Hematopoietic multipotent progenitor cell treated with erythropoietin and hydrocortisone succinate and interleukin-3 and kit ligand, for 8 days (in vitro differentiated cells): ENCODE results near the gene G6PC3.

Source experiments
- DNase-seq: peaks from one replicate; pipeline ENCODE4 v3.0.0-alpha.2; 2015

G6PC3 gene

GRCh38 chr17:44062871-44063270, 7.7 kb upstream of the G6PC3 start:
- no peak for DNase-seq

- no peak for DNase-seq
Observed at GRCh38 chr17:44063704-44064639, 6.6 kb upstream of the G6PC3 start.

GRCh38 chr17:44065668-44066203, 4.8 kb upstream of the G6PC3 start:
- peak; percentile 9 for DNase-seq

- DNase-seq: peak; percentile 90
Observed at GRCh38 chr17:44066204-44066930, 4.2 kb upstream of the G6PC3 start, which contains the start of gene LSM12. Gene LSM12 (minus strand): TSS chr17:44066671. CDS start chr17:44066587, 84 bp downstream.

GRCh38 chr17:44067545-44067940, 3.0 kb upstream of the G6PC3 start:
- no peak for DNase-seq

- peak; percentile 63 for DNase-seq
Observed at GRCh38 chr17:44069974-44070454, 521 bp upstream of the G6PC3 start.

GRCh38 chr17:44071198-44071520, 624 bp downstream of the G6PC3 start:
- no peak for DNase-seq

DNA sequence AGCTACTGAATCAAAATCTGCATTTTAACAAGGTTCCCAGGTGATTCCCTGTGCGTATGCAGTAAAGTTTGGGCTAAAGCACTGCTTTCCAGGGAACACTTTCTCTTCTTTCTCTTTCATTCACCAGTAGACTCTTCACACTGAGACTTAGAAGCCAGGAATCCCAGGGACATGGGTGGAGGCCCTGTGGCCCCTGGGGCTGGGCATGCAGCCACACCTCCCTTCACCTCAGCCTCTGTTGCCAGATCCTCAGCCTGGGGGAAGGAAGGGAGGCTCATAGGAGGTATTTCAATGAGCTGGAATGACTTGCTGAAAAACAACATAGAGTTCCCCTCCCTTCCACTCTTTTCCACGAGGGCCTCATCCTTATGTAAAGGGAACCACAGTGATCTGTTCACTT, 1.2 kb downstream of the G6PC3 start:
- peak; percentile 27 for DNase-seq

DNA sequence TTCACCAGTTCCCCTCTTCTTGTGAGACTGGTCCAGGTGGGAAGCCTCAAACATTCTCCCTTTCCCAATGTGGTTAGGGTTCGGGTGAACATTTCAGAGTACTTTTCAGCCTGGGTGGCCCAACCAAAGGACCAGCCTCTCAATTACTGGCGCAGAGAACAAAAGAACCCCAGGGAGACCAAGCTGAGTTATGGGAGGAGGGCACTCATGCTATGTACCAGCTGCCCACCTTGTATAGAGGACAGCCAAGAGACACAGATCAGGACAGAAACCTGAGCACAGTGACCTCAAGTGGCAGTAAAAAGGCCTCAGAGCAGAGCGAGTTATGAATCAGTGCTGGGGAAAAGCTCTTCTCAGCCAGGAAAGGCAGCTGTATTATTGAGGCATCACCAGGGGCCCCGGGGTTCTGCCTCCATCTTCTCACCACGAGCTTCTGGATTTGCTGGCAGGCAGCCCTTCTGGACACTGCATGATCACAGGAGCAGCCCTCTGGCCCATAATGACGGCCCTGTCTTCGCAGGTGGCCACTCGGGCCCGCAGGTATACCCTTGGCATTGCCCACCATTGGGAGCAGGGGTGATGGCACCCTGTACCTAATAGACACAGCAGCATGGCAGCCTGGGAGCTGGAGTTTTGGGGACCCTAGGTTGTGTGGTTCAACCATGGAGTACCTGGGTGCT, 3.8 kb downstream of the G6PC3 start:
- no peak for DNase-seq

GRCh38 chr17:44074911-44075285, 4.4 kb downstream of the G6PC3 start:
- DNase-seq: no peak

DNA sequence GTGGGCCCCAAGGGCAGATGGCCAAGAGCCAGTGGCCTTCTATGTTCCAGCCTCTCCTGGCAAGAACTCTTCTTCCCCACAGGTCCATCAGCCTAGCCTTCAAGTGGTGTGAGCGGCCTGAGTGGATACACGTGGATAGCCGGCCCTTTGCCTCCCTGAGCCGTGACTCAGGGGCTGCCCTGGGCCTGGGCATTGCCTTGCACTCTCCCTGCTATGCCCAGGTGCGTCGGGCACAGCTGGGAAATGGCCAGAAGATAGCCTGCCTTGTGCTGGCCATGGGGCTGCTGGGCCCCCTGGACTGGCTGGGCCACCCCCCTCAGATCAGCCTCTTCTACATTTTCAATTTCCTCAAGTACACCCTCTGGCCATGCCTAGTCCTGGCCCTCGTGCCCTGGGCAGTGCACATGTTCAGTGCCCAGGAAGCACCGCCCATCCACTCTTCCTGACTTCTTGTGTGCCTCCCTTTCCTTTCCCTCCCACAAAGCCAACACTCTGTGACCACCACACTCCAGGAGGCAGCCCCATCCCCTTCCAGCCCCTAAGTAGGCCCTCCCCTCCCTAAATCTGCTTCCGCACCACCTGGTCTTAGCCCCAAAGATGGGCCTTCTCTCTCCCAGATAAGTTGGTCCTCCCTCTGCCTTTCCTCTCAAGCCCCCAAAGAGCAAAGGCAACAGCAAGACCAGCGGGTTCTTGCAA, 5.2 kb downstream of the G6PC3 start:
- DNase-seq: no peak

- DNase-seq: no peak
Observed at GRCh38 chr17:44076716-44077594, 6.4 kb downstream of the G6PC3 start.

DNA sequence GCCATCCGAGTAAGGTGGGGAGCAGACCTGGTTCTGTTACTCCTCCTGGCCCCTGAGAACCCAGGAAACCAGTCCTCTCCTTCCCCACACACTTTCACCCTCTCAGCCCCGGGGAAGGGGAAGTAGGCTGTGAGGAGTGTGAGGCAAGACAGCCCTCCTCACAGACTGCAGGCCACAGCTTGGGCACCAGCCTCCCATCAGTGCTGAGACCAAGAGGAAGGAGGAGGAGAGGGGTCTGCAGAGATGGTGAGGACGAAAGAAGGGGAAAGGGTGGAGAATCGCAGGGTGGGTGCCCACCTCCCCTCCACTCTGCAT, 7.0 kb downstream of the G6PC3 start:
- DNase-seq: no peak

- no peak for DNase-seq
Observed at GRCh38 chr17:44078412-44078811, 7.9 kb downstream of the G6PC3 start.

DNA sequence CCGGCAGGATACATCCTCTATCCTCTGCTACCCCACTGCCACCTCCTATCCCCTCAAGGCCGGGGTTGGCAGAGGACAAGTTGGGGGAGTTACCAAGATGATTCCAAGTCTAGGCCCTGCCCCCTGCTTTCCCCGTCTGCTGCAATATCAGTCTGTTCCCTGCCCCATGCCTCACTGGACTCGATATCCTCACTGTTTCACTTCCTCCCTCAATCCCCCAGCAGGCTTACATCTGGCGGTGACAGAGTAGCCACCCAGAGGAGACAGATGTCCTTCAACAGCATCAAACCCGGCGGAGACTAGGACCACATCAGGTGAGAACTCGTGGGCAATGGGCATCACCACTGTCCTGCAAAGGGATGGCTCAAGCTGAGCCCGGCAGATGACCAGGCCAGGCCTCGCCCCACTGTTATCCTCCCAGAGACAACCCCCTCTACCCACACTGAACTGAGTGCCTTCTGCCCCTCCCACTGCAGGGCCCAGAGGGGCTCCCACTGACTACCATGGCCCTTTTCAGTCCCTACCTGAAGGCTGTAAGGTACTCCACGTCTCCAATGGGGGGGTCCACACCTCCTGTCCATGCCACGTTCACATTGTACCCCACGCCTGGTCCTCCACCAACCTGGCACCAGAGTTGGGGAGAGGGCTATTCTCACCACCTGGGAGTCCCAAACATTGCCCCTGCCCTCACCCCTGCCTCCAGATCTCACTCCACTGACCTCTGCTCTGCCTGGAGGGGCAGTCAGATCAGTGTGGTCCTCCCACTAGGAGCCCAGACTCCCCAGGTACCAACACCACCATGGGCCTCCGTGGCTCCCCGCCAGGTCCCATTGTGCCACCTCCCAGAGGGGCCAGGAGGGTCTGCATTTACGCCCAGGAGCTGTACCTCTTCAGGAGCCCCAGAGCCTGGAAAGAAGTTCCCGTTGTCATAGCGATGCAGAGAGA, 9.6 kb downstream of the G6PC3 start:
- no peak for DNase-seq

- DNase-seq: no peak
Observed at GRCh38 chr17:44081681-44082080, 11.1 kb downstream of the G6PC3 start.

DNA sequence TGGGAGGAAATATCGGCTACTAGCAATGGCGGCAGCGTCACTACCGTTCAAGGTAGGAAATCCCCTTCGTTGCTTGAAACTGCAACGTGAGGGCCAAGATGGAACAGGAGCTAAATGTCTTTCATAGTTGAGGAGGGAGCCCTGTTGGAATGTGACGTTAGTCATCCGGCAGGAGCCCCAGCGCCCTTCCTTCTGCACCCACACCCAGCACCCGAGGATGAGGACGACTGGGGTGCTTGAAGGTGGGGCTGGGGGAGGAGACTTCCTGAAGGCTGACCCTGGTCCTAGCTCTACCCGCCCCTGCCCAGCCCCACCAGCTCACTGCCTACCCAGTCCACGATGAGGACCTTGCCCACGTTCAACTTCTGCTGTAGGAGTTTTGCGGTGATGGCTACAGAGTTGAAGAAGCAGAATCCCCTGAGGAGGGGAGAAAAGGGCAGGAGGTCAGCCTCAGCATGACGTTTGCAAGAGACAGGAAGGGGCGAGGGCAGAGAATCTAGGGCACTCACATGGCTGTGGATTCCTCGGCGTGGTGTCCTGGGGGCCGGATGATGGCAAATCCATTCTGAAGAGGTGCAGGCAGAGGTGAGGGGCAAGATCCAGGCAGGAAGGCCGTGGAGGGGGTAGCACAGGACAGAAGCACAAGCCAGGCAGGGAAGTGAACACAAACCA, 11.9 kb downstream of the G6PC3 start:
- DNase-seq: no peak

DNA sequence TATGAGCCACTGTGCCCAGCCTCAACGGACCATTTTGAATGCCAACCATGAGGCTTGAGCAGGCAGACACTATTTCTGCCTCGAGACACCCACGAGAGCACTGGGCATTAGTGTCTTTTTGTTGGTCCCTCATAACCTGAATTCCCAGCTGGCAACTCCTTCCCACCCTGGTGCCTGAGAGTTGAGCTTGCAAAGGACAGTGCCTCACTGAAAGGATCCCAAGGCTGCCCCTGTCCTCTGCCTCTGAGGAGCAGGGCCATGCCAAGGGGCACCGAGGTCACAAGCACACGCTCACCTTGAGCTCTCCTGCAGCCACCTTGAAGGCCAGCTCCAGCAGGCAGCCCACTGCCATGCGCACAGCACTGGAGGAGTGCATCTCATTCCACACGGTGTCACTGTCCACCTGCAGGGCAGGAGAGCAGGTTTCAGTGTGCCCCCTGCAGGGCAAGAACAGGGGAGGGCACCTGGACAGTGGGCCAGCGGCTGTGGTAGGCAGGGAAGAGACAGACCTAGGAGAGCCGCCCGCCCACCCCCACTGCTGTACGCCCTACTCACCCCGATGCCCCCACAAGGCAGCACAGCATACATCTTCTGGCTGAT, 12.8 kb downstream of the G6PC3 start:
- peak; percentile 49 for DNase-seq

DNA sequence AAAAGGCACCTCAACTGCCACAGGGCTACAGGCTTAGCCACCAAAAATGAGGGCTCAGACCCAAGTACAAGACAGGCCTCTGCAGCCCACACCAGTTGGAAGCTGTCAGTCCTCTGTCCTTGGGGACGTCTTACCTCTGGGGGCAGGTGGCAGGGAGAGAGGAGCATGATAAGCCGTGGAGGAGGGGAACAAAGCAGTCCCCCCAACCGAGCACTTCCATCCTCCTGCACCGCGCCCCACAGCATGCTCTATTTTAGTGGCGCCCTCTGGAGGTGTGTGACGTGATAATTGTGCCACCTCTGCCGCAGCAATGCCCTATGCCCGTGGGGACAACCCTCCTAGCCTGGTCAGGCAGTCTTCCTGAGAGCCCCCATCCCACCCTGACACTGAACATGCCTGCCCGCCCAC, 13.6 kb downstream of the G6PC3 start:
- peak; percentile 48 for DNase-seq
